MCF 10A (cell line): ENCODE data around the gene ROBO3. TPM values are rescaled to one million over a fixed set of nuclear protein-coding genes. Genes with fewer than 3 reads are reported as not detected.

ENCODE experiments used
- BruUV-seq: library from RNA; stranded (reverse); fragments of 400-500 nt; replicated peaks from 2 replicates; lab custom pipeline; 2021; lab: Mats Ljungman, UMichigan
- CTCF ChIA-PET: fragments of 300-600 bp; sonication (Branson Sonifier 250); formaldehyde crosslinking; extraction: SDS; loops from one replicate; lab custom pipeline; 2021; ENCODE audit warnings: antibody characterized with exemption, inconsistent platforms; lab: Yijun Ruan, JAX
- POLR2A ChIA-PET: fragments of 300-600, 350-650 bp; sonication (Branson Sonifier 250); formaldehyde crosslinking; extraction: SDS; loops from one replicate; lab custom pipeline; 2020; ENCODE audit warnings: antibody characterized with exemption, inconsistent platforms; lab: Yijun Ruan, JAX
- DNase-seq: peaks from one replicate; pipeline ENCODE4 v3.0.0-alpha.2; 2018; ENCODE audit not compliant: unreplicated experiment
- H3K27ac Mint-ChIP-seq: one replicate; pipeline ENCODE4 v1.8.0; 2022; ENCODE audit warnings: mild to moderate bottlenecking, low read depth, mixed read lengths; ENCODE audit not compliant: unreplicated experiment
- H3K27me3 Mint-ChIP-seq: one replicate; pipeline ENCODE4 v1.8.0; 2022; ENCODE audit warnings: mixed read lengths; ENCODE audit not compliant: insufficient read depth, unreplicated experiment
- H3K36me3 Mint-ChIP-seq: one replicate; pipeline ENCODE4 v1.8.0; 2022; ENCODE audit warnings: mild to moderate bottlenecking, moderate library complexity, mixed read lengths; ENCODE audit not compliant: insufficient read depth, unreplicated experiment
- H3K4me1 Mint-ChIP-seq: one replicate; pipeline ENCODE4 v1.8.0; 2022; ENCODE audit warnings: mixed read lengths; ENCODE audit not compliant: insufficient read depth, unreplicated experiment
- H3K4me3 Mint-ChIP-seq: one replicate; pipeline ENCODE4 v1.8.0; 2022; ENCODE audit warnings: mild to moderate bottlenecking, moderate library complexity, mixed read lengths; ENCODE audit not compliant: unreplicated experiment
- H3K9me3 Mint-ChIP-seq: one replicate; pipeline ENCODE4 v1.8.0; 2022; ENCODE audit warnings: mixed read lengths; ENCODE audit not compliant: unreplicated experiment
- intact Hi-C: fragments of 100-400 bp; cut with micrococcal nuclease; formaldehyde crosslinking; loops from 2 replicates; pipeline ENCODE4 v1.14.1; 2022
- total RNA-seq: library from RNA; stranded (reverse); gene quantifications from 2 replicates; pipeline ENCODE4 v1.2.3, GENCODE V29; 2022
- TF ChIP-seq, protein P1 (sequence below): fragments of 200-600 bp; IDR thresholded peaks from one replicate; pipeline ENCODE4 v1.8.0; 2022; ENCODE audit warnings: antibody characterized with exemption, mild to moderate bottlenecking; ENCODE audit not compliant: unreplicated experiment

ROBO3 gene
- total RNA-seq, 1 experiment from 2014 or later: 117 TPM

GRCh38 chr11:124859171-124859570 is 6.1 kb upstream of the ROBO3 start:
- H3K36me3 Mint-ChIP-seq: no peaks in the 10 kb centered on the region
- ChIA-PET POLR2A (no interaction called here), CTCF (interaction anchor here (0.6 to 1.6 kb wide), 3 partner anchors 198 to 510 kb away, joined by 3 to 4 read pairs (median 3); no protein-coding TSS in a partner anchor)
- no peaks in the 10 kb centered on the region for H3K9me3 Mint-ChIP-seq
- TF ChIP-seq, protein P1, sequence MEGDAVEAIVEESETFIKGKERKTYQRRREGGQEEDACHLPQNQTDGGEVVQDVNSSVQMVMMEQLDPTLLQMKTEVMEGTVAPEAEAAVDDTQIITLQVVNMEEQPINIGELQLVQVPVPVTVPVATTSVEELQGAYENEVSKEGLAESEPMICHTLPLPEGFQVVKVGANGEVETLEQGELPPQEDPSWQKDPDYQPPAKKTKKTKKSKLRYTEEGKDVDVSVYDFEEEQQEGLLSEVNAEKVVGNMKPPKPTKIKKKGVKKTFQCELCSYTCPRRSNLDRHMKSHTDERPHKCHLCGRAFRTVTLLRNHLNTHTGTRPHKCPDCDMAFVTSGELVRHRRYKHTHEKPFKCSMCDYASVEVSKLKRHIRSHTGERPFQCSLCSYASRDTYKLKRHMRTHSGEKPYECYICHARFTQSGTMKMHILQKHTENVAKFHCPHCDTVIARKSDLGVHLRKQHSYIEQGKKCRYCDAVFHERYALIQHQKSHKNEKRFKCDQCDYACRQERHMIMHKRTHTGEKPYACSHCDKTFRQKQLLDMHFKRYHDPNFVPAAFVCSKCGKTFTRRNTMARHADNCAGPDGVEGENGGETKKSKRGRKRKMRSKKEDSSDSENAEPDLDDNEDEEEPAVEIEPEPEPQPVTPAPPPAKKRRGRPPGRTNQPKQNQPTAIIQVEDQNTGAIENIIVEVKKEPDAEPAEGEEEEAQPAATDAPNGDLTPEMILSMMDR: no peak
- no peak for DNase-seq
- BruUV-seq: no TSS peak
- H3K4me1 Mint-ChIP-seq: no peaks in the 10 kb centered on the region
- H3K4me3 Mint-ChIP-seq: no peak overlapping the region
- intact Hi-C loops: no loop called here
- H3K27ac Mint-ChIP-seq: no peak overlapping the region
- H3K27me3 Mint-ChIP-seq: peaks cover 22% of the 10 kb centered on the region

- no peaks in the 10 kb centered on the region for H3K4me1 Mint-ChIP-seq
- CTCF ChIA-PET: interaction anchor here (0.6 to 1.1 kb wide), 7 partner anchors 11 to 545 kb away, joined by 3 to 5 read pairs (median 3); no protein-coding TSS in a partner anchor
- no peak overlapping the region for H3K27ac Mint-ChIP-seq
- H3K27me3 Mint-ChIP-seq: peaks cover 44% of the 10 kb centered on the region
- POLR2A ChIA-PET: no interaction called here
- no TSS peak for BruUV-seq
- intact Hi-C loops: no loop called here
- H3K36me3 Mint-ChIP-seq: no peaks in the 10 kb centered on the region
- no peak for DNase-seq
- no peaks in the 10 kb centered on the region for H3K9me3 Mint-ChIP-seq
- TF ChIP-seq, protein P1: no peak
- H3K4me3 Mint-ChIP-seq: no peak overlapping the region
Measured at GRCh38 chr11:124861670-124862069, 3.6 kb upstream of the ROBO3 start.

DNA sequence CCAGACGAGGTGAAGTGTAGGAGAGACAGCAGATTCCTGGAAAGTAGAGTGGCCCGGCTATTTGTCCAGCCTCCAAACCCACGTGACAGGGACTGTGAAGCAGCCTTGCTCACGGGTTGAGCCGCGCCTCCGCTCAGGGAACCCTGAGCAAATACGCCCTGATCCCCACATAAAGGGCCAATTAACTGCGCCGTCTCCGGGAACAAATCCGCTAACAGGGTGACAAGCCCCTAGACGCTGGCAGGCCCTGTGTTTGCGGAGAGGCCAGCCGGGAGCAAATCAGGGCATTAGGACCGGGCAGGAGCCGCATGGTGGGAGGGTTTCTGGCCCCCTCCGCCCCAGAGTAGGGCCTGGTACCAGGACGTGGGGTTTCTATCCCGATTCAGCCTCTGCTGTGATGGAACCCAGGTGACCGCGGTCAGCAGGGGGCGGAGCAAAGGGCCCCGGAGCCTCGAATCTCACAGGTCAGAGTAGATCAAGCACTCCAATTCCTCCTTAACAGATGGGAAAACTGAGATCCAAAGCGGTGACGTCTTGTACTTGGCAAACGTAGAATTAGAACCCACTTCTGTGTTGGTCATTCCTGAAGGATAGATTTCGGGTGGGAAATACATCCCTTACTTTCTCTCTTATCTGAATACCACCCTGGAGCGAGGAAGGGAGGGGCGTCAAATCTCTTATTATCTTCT is 2.0 kb upstream of the ROBO3 start:
- TF ChIP-seq, protein P1: no peak
- no TSS peak for BruUV-seq

DNA sequence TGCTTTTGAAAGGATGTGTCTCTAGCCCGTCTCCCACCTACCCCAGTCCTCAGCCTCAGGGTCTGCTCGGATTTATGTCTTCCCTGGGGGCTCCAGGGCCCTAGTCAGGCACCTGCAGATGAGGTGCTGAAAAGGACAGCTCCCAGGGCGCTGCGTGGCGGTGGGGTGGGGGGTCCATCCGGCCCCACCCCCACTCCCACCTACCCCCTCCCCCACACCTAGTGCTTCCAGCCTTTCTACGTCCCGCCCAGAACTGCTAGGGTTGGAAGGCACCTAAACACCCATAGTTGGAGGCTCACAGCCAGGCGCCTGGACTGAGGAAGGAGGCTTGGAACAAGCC is 1.4 kb upstream of the ROBO3 start:
- no peak overlapping the region for H3K27ac Mint-ChIP-seq
- TF ChIP-seq, protein P1: no peak
- no peaks in the 10 kb centered on the region for H3K36me3 Mint-ChIP-seq
- no peaks in the 10 kb centered on the region for H3K4me1 Mint-ChIP-seq
- ChIA-PET POLR2A (no interaction called here), CTCF (interaction anchor here (0.9 kb wide), 1 partner anchor 219 kb away, joined by 3 read pairs; no protein-coding TSS in a partner anchor)
- H3K27me3 Mint-ChIP-seq: peaks cover 65% of the 10 kb centered on the region
- no peak for DNase-seq
- H3K4me3 Mint-ChIP-seq: no peak overlapping the region
- intact Hi-C loops: no loop called here
- no TSS peak for BruUV-seq
- no peaks in the 10 kb centered on the region for H3K9me3 Mint-ChIP-seq

More for the DNA sequence above, 2.0 kb upstream of the ROBO3 start:
- H3K4me3 Mint-ChIP-seq: no peak overlapping the region
- H3K4me1 Mint-ChIP-seq: no peaks in the 10 kb centered on the region
- H3K27me3 Mint-ChIP-seq: peaks cover 60% of the 10 kb centered on the region
- ChIA-PET CTCF (no interaction called here), POLR2A (no interaction called here)
- DNase-seq: peak; percentile 23
- no peaks in the 10 kb centered on the region for H3K9me3 Mint-ChIP-seq
- no peaks in the 10 kb centered on the region for H3K36me3 Mint-ChIP-seq
- intact Hi-C loops: no loop called here
- H3K27ac Mint-ChIP-seq: no peak overlapping the region
